Body of pancreas (tissue), 4 donors: ENCODE results near the gene BIK. TPM values are rescaled to one million over a fixed set of nuclear protein-coding genes. Genes with fewer than 3 reads are reported as not detected.

Source experiments
- ATAC-seq: fragments of 150-250 bp; one replicate; pipeline ENCODE4 v1.9.1; 2016
- DNase-seq, 4 donors: peaks; one replicate each; pipeline ENCODE4 v3.0.0-alpha.2; 2019
- H3K27ac ChIP-seq, 4 donors: fragments of 200-600 bp; sonication (generic); 1 replicate in 3 of 4; 2 replicates in 1 of 4; pipeline versions ENCODE4 v1.5.1 to v1.6.1; 2016 to 2019; ENCODE audit warnings: mild to moderate bottlenecking in 1 of 4, mixed read lengths in 1 of 4, moderate library complexity in 1 of 4
- H3K27me3 ChIP-seq, 2 donors: fragments of 200-600 bp; sonication (generic); one replicate each; pipeline ENCODE4 v1.6.0; 2016; ENCODE audit warnings: mild to moderate bottlenecking in 1 of 2
- H3K36me3 ChIP-seq, 2 donors: fragments of 200-600 bp; sonication (generic); replicated peaks in 1 of 2; 2 replicates each; pipeline ENCODE4 v1.5.1; 2016; ENCODE audit warnings: low read depth in 2 of 2; ENCODE audit not compliant: insufficient read depth in 1 of 2
- H3K4me1 ChIP-seq: fragments of 200-600 bp; sonication (generic); one replicate; pipeline ENCODE4 v1.6.0; 2016
- H3K4me3 ChIP-seq, 2 donors: fragments of 200-600 bp; sonication (generic); 1 replicate in 1 of 2; 2 replicates in 1 of 2; pipeline ENCODE4 v1.5.1; 2016 to 2019
- H3K9me3 ChIP-seq, 3 donors: fragments of 200-600 bp; sonication (generic); 1 replicate in 2 of 3; 2 replicates in 1 of 3; pipeline ENCODE4 v1.5.1; 2016
- POLR2A ChIP-seq, 3 donors: fragments of 450-650 bp; IDR thresholded peaks; one replicate each; pipeline ENCODE4 v1.6.1; 2016; ENCODE audit warnings: antibody characterized with exemption in 3 of 3, mild to moderate bottlenecking in 2 of 3
- WGBS, 2 donors: methylation state at CpG; one replicate each; pipeline ENCODE4 v1.1.5; 2017; 5-methylcytosine and 5-hydroxymethylcytosine counted together
- intact Hi-C: fragments of 100-400 bp; cut with DNase I; formaldehyde crosslinking; loops from one replicate; pipeline ENCODE4 v1.15.1; 2023
- total RNA-seq, 2 donors: library from RNA; depleted of rRNA; stranded (reverse); fragments of >200 nt; gene quantifications; one replicate each; pipeline ENCODE4 v1.1.0, GENCODE V29; 2016
- TF ChIP-seq, protein P1 (sequence below), 7 experiments: fragments of 450-650 bp in 4 of 7; fragments of 200-600 bp in 3 of 7; sonication (generic) in 3 of 7; IDR thresholded peaks; one replicate each; pipeline ENCODE4 v1.5.1; 2016 to 2019; ENCODE audit warnings: antibody characterized with exemption in 7 of 7

BIK gene
- total RNA-seq, 2 donors from 2014 or later: 1.6 to 11.5 TPM

DNA sequence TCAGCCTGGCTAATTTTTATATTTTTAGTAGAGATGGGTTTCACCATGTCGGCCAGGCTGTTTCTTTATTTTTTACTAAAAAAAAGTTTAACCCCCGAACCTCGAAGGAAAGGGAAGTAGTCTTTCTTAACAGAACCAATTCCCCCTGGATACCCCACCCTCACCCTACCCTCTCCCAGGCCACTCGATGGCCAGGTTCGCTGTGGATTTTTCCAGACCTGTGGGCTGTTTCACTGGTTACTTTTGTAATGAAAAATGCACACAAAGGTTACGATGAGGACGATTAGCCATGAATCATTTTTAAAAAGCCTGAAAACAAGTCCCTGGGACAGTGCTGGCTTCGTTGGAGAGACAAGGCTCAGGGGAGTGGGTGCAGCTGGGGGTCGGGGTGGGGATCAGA, 43.3 kb downstream of the BIK start:
- TF ChIP-seq, protein P1, sequence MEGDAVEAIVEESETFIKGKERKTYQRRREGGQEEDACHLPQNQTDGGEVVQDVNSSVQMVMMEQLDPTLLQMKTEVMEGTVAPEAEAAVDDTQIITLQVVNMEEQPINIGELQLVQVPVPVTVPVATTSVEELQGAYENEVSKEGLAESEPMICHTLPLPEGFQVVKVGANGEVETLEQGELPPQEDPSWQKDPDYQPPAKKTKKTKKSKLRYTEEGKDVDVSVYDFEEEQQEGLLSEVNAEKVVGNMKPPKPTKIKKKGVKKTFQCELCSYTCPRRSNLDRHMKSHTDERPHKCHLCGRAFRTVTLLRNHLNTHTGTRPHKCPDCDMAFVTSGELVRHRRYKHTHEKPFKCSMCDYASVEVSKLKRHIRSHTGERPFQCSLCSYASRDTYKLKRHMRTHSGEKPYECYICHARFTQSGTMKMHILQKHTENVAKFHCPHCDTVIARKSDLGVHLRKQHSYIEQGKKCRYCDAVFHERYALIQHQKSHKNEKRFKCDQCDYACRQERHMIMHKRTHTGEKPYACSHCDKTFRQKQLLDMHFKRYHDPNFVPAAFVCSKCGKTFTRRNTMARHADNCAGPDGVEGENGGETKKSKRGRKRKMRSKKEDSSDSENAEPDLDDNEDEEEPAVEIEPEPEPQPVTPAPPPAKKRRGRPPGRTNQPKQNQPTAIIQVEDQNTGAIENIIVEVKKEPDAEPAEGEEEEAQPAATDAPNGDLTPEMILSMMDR (IDR thresholded peaks at IDR 0.05): no peak
- no peak for TF ChIP-seq POLR2A (IDR thresholded peaks at IDR 0.05)
- peaks cover 17% of the 10 kb centered on the region for H3K4me1 ChIP-seq
- ATAC-seq (no peak), DNase-seq (no peak)
- H3K9me3 ChIP-seq: no peaks in the 10 kb centered on the region
- H3K36me3 ChIP-seq: no peaks in the 10 kb centered on the region
- H3K27me3 ChIP-seq: no peaks in the 10 kb centered on the region
- no peak overlapping the region for H3K4me3 ChIP-seq
- intact Hi-C loops: no loop called here
- 66 to 72% methylated on average over 9 of the region's 9 CpGs for WGBS, 2 donors
- peak overlapping the region in 1 of 4 donors; percentile 44 for H3K27ac ChIP-seq

DNA sequence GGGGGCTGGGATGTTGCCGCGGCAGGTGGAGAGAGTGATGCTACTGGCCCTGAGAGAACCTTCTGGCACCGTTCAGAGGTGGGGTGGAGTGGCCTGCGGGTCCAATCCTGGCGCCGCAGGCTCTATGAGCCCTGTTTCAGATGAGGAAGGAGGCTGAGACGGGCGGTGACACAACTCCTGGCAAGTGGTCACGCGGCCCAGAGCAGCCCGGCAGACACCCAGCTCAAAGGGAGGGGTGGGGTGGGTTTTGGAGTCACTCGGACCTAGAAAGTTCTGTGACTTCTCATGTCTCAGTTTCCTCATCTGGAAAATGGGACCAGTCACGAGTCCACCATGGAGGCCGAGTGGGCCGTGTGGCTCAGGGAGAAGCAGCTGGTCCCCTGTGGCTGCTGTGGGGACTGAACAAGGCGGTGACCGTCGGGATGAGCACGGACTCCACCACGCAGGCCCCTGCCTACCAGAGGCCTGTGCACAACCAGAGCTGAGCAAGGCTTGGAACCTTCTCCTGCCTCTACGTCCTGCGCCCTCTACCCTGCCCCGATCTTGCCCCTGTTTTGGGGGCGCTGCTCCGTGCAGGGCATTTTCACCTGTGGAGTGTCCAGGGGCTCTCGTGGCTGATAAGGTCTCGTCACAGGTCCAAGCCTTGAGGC, 44.5 kb downstream of the BIK start:
- H3K27me3 ChIP-seq: no peaks in the 10 kb centered on the region
- no peaks in the 10 kb centered on the region for H3K9me3 ChIP-seq
- ATAC-seq (no peak), DNase-seq (peak in 1 of 4 donors; percentile 58)
- H3K36me3 ChIP-seq: no peaks in the 10 kb centered on the region
- no peak overlapping the region for H3K27ac ChIP-seq
- peaks cover 27% of the 10 kb centered on the region for H3K4me1 ChIP-seq
- intact Hi-C loops: no loop called here
- H3K4me3 ChIP-seq: no peak overlapping the region
- TF ChIP-seq POLR2A (IDR thresholded peaks at IDR 0.05): no peak
- TF ChIP-seq, protein P1 (IDR thresholded peaks at IDR 0.05): no peak
- WGBS, 2 donors: 84 to 88% methylated on average over 15 to 27 of the region's 27 CpGs

DNA sequence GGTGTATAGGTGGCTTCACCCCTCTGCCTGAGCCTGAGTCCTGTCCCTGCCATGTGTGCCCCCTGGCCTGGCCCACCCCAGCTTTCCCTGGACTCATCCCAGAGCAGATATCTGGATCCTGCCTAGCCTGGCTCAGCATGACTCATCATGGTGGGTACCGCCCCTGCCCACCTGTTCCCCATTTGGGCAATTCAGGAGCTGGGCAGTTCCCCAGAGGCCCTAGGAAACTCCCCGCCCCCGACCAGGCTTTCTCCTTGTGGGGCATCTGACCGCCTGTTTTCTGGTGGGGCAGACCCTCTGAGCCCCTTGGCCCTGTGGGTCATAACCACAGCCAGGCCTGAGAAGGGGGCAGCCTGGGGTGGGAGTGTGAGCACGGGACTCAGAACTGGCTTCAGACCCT, 45.2 kb downstream of the BIK start:
- no peaks in the 10 kb centered on the region for H3K27me3 ChIP-seq
- H3K4me3 ChIP-seq: no peak overlapping the region
- H3K36me3 ChIP-seq: no peaks in the 10 kb centered on the region
- ATAC-seq (no peak), DNase-seq (no peak)
- intact Hi-C loops: no loop called here
- H3K9me3 ChIP-seq: no peaks in the 10 kb centered on the region
- no peak overlapping the region for H3K27ac ChIP-seq
- no peak for TF ChIP-seq POLR2A (IDR thresholded peaks at IDR 0.05)
- TF ChIP-seq, protein P1 (IDR thresholded peaks at IDR 0.05): no peak
- H3K4me1 ChIP-seq: peaks cover 30% of the 10 kb centered on the region
- WGBS, 2 donors: 85 to 90% methylated on average over 4 to 5 of the region's 5 CpGs

DNA sequence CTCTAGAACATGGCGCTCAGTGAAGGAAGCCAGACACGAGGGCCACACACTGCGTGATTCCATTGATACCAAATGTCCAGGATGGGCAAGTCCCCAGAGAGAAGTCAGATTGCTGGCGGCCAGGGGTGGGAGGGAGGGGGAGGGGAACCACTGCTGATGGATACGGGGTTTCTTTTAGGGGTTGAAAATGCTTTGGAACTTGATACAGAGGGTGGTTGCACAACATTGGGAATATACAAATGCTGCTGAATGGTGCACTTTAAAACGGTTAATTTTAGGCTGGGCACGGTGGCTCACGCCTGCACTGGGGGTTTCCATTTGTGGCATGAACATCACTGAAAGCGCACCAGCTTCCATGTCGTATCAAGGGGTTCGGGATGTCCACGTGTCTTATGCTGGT, 45.9 kb downstream of the BIK start:
- no peaks in the 10 kb centered on the region for H3K27me3 ChIP-seq
- H3K36me3 ChIP-seq: no peaks in the 10 kb centered on the region
- no peak for TF ChIP-seq POLR2A (IDR thresholded peaks at IDR 0.05)
- TF ChIP-seq, protein P1 (IDR thresholded peaks at IDR 0.05): no peak
- no peak overlapping the region for H3K4me3 ChIP-seq
- ATAC-seq: no peak
- no peak overlapping the region for H3K27ac ChIP-seq
- intact Hi-C loops: no loop called here
- H3K4me1 ChIP-seq: peaks cover 30% of the 10 kb centered on the region
- WGBS, 2 donors: 84 to 94% methylated on average over 9 to 12 of the region's 12 CpGs
- DNase-seq: no peak
- H3K9me3 ChIP-seq: no peaks in the 10 kb centered on the region
